A673 (cell line): Measurements from ENCODE around the gene PRKG1. TPM values are rescaled to one million over a fixed set of nuclear protein-coding genes. Genes with fewer than 3 reads are reported as not detected.
A peak's percentile ranks its signal among the peaks of the same experiment; 100 is the strongest.

ENCODE experiments used
- Bru-seq: library from RNA; stranded (reverse); fragments of 400-500 nt; gene quantifications from one replicate; lab custom pipeline; 2021; lab: Mats Ljungman, UMichigan
- BruChase-seq, 2 experiments: library from RNA; stranded (reverse); fragments of 400-500 nt; gene quantifications; one replicate each; lab custom pipeline; 2021; lab: Mats Ljungman, UMichigan
- BruUV-seq: library from RNA; stranded (reverse); fragments of 400-500 nt; replicated peaks from 2 replicates; lab custom pipeline; 2021; lab: Mats Ljungman, UMichigan
- CTCF ChIA-PET: fragments of 300-600 bp; sonication (Branson Sonifier 250); formaldehyde crosslinking; loops from one replicate; lab custom pipeline; 2022; ENCODE audit warnings: antibody characterized with exemption; lab: Charles Lee
- POLR2A ChIA-PET: fragments of 300-600 bp; sonication (Branson Sonifier 250); formaldehyde crosslinking; loops from one replicate; lab custom pipeline; 2022; ENCODE audit warnings: antibody characterized with exemption; ENCODE audit not compliant: low non-redundant PET; lab: Charles Lee
- DNase-seq: peaks from one replicate; pipeline ENCODE4 v3.0.0-alpha.2; 2015; ENCODE audit warnings: low spot score
- H3K27ac ChIP-seq: fragments of 200-600 bp; sonication (generic); 2 replicates; pipeline ENCODE4 v1.5.1; 2016; ENCODE audit warnings: mixed run types, low read depth, mild to moderate bottlenecking, mixed read lengths, antibody characterized with exemption, low read length; ENCODE audit not compliant: poor library complexity, severe bottlenecking
- H3K27me3 ChIP-seq: fragments of 200-600 bp; sonication (generic); replicated peaks from 2 replicates; pipeline ENCODE4 v1.6.1; 2017; ENCODE audit warnings: mixed run types, low read depth, mild to moderate bottlenecking, mixed read lengths, antibody characterized with exemption, low read length; ENCODE audit not compliant: insufficient read depth, poor library complexity
- H3K36me3 ChIP-seq: fragments of 200-600 bp; sonication (generic); 2 replicates; pipeline ENCODE4 v1.6.1; 2016; ENCODE audit warnings: mixed run types, mild to moderate bottlenecking, mixed read lengths, antibody characterized with exemption, low read length; ENCODE audit not compliant: insufficient read depth, poor library complexity, severe bottlenecking
- H3K4me1 ChIP-seq: fragments of 200-600 bp; sonication (generic); 2 replicates; pipeline ENCODE4 v1.6.1; 2017; ENCODE audit warnings: mixed run types, mild to moderate bottlenecking, mixed read lengths, antibody characterized with exemption, low read length; ENCODE audit not compliant: insufficient read depth, poor library complexity, severe bottlenecking
- H3K4me3 ChIP-seq: fragments of 200-600 bp; sonication (generic); 2 replicates; pipeline ENCODE4 v1.5.1; 2016; ENCODE audit warnings: low read depth, mixed run types, mild to moderate bottlenecking, mixed read lengths, low read length; ENCODE audit not compliant: poor library complexity, severe bottlenecking
- H3K9me3 ChIP-seq: fragments of 200-600 bp; sonication (generic); 2 replicates; pipeline ENCODE4 v1.6.1; 2016; ENCODE audit warnings: mixed run types, low read depth, mild to moderate bottlenecking, mixed read lengths, antibody characterized with exemption, low read length; ENCODE audit not compliant: poor library complexity, severe bottlenecking
- EZH2 ChIP-seq: fragments of 200-600 bp; sonication (generic); IDR thresholded peaks from 2 replicates; pipeline ENCODE4 v1.6.1; 2017; ENCODE audit warnings: borderline replicate concordance, low read depth, mild to moderate bottlenecking, mixed read lengths, antibody characterized with exemption, low read length; ENCODE audit not compliant: poor library complexity, severe bottlenecking
- intact Hi-C: fragments of 100-400 bp; cut with micrococcal nuclease; formaldehyde crosslinking; loops from one replicate; pipeline ENCODE4 v1.10.0; 2022; ENCODE audit not compliant: unreplicated experiment
- long read RNA-seq: library from polyadenylated mRNA; stranded (forward); transcript quantifications from one replicate; pipeline ENCODE4 v2.0.0, GENCODE V29; 2022
- total RNA-seq: library from RNA; stranded (reverse); gene quantifications from 2 replicates; pipeline ENCODE4 v1.2.3, GENCODE V29; 2021
- TF ChIP-seq, protein P1 (sequence below): fragments of 300-800, 200-600 bp; sonication (generic); conservative IDR thresholded peaks from 2 replicates; pipeline ENCODE4 v1.5.1; 2017; ENCODE audit warnings: low read depth, mild to moderate bottlenecking, antibody characterized with exemption, low read length, moderate library complexity, mixed read lengths

Gene PRKG1
- total RNA-seq (0.17 and 0.58 TPM in 2 replicates), Bru-seq, nascent RNA (percentile 13 among the genes with signal in this experiment), BruChase-seq, experiment 1, labeled RNA remaining after a 2-hour chase (percentile 18 among the genes with signal in this experiment), BruChase-seq, experiment 2, labeled RNA remaining after a 6-hour chase (percentile 18 among the genes with signal in this experiment)
- long read RNA-seq = 0 reads

DNA sequence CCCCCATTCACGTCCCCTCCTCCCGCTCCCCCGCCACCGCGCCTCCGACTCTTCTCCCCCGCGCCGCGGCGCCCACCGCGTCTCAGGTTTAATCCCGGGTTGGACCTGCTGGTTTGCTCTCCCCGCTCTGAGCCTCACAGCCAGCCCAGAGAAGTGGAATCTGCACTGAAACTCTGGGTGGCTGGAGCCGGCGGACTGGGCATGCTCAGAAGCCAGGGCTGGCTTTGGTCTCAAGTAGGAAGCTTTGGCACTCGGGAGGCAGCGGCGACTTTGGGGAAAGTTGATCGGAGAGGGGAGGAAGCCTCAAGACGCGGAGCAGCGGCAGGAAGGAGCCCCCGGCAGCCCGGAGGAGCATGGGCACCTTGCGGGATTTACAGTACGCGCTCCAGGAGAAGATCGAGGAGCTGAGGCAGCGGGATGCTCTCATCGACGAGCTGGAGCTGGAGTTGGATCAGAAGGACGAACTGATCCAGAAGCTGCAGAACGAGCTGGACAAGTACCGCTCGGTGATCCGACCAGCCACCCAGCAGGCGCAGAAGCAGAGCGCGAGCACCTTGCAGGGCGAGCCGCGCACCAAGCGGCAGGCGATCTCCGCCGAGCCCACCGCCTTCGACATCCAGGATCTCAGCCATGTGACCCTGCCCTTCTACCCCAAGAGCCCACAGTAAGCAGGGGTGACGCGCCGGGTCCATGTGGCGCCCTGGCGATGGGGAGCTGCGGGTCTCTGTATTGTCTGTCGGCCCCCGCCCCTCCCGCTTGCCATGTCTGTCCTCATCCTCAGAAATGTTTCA is at the start of gene PRKG1:
TSS of gene PRKG1 (plus strand) at position 250 of the 791 bp plus-strand sequence.
- no TSS peak for BruUV-seq
- peak; percentile 51 for TF ChIP-seq EZH2
- TF ChIP-seq, protein P1, sequence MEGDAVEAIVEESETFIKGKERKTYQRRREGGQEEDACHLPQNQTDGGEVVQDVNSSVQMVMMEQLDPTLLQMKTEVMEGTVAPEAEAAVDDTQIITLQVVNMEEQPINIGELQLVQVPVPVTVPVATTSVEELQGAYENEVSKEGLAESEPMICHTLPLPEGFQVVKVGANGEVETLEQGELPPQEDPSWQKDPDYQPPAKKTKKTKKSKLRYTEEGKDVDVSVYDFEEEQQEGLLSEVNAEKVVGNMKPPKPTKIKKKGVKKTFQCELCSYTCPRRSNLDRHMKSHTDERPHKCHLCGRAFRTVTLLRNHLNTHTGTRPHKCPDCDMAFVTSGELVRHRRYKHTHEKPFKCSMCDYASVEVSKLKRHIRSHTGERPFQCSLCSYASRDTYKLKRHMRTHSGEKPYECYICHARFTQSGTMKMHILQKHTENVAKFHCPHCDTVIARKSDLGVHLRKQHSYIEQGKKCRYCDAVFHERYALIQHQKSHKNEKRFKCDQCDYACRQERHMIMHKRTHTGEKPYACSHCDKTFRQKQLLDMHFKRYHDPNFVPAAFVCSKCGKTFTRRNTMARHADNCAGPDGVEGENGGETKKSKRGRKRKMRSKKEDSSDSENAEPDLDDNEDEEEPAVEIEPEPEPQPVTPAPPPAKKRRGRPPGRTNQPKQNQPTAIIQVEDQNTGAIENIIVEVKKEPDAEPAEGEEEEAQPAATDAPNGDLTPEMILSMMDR = no peak
- CTCF ChIA-PET = no interaction called here
- Histone ChIP-seq H3K9me3 (no peaks in the 10 kb centered on the region), H3K4me3 (peak within 1 kb of the TSS; percentile 42), H3K4me1 (peaks cover 6% of the 10 kb centered on the region), H3K27me3 (peaks cover 76% of the 10 kb centered on the region), H3K36me3 (no peaks in the 10 kb centered on the region), H3K27ac (no peak within 1 kb of the TSS)
- peak; percentile 55 for DNase-seq
- intact Hi-C loops = no loop called here
- POLR2A ChIA-PET = no interaction called here

DNA sequence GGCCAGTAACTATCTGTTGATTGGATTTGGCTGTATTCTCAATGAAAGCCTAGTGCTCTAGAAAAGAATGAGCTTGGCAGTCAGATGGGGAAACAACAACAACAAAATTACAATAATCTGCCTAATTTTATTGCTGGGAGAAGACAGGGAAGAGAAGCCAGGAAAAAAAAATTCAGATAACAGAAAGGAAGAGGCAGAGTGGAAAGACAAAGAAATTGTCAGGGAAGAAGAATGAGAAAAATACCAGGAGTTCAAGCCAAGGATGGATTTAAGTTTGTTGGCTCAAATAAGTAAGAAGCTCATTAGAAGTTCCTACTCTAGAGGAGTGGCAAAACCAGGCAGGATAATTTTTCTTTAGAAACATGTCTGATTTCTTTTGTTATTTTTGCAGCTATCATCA is 45.9 kb upstream of the PRKG1 start:
- H3K27me3 ChIP-seq = no peaks in the 10 kb centered on the region
- no peaks in the 10 kb centered on the region for H3K9me3 ChIP-seq
- ChIA-PET POLR2A (no interaction called here), CTCF (no interaction called here)
- TF ChIP-seq, protein P1 = no peak
- TF ChIP-seq EZH2 = no peak
- H3K36me3 ChIP-seq = no peaks in the 10 kb centered on the region
- no peak for DNase-seq
- intact Hi-C loops = no loop called here
- H3K4me3 ChIP-seq = no peak overlapping the region
- no peak overlapping the region for H3K27ac ChIP-seq
- BruUV-seq = no TSS peak
- no peaks in the 10 kb centered on the region for H3K4me1 ChIP-seq

DNA sequence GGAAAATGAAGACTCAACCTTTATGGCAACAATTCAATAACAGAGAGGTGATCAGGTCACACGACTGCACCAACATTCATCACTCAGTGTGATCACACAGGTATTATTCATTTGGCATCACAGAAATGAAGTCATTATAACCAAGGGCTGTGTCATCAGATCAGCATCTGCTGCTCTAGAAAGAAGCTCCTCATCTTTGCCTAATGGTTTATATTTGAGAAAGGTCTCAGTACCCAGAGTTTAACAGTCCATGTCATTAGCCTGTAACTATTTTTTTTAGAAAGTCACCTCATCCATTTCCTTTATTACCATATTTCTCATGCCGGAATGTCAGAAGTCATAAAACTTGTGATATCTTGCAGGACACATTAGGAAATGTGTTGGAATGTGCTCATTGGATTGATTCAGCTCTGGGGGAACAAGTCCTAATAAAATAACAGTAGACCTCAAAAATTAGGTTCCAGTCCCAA is 45.1 kb upstream of the PRKG1 start:
- H3K4me3 ChIP-seq = no peak overlapping the region
- BruUV-seq = no TSS peak
- H3K27me3 ChIP-seq = no peaks in the 10 kb centered on the region
- no peak overlapping the region for H3K27ac ChIP-seq
- peak; percentile 8 for DNase-seq
- POLR2A ChIA-PET = no interaction called here
- CTCF ChIA-PET = no interaction called here
- no peak for TF ChIP-seq EZH2
- TF ChIP-seq, protein P1 = no peak
- no peaks in the 10 kb centered on the region for H3K4me1 ChIP-seq
- H3K9me3 ChIP-seq = no peaks in the 10 kb centered on the region
- intact Hi-C loops = no loop called here
- no peaks in the 10 kb centered on the region for H3K36me3 ChIP-seq
